Embryonic facial prominence (tissue), 1 donor: ENCODE measurements around the gene ARL17A.
"Not testable (repeated sequence)": the region's sequence is repeated elsewhere in the genome, so short reads cannot be mapped to it uniquely, and the experiment has no call there.

Experiments used
- DNase-seq: peaks from one replicate; pipeline ENCODE4 v3.0.0-alpha.2; 2016; ENCODE audit errors: extremely low spot score

Gene ARL17A

GRCh38 chr17:46579083-46580075 is at the start of gene ARL17A:
TSS of gene ARL17A (minus strand) at chr17:46579691. CDS start at chr17:46576322, 3,369 bp downstream.
- not testable (repeated sequence) for DNase-seq

GRCh38 chr17:46628753-46629436 is 49.4 kb upstream of the ARL17A start:
- DNase-seq, result not testable (repeated sequence)

- not testable (repeated sequence) for DNase-seq
Observed at GRCh38 chr17:46627452-46627851, 48.0 kb upstream of the ARL17A start.

GRCh38 chr17:46624726-46625125 is 45.2 kb upstream of the ARL17A start:
- not testable (repeated sequence) for DNase-seq

- not testable (repeated sequence) for DNase-seq
Observed at GRCh38 chr17:46623790-46624189, 44.3 kb upstream of the ARL17A start.

GRCh38 chr17:46618975-46619374 is 39.5 kb upstream of the ARL17A start:
- not testable (repeated sequence) for DNase-seq

GRCh38 chr17:46617121-46617520 is 37.6 kb upstream of the ARL17A start:
- DNase-seq, result not testable (repeated sequence)

GRCh38 chr17:46613876-46614275 is 34.4 kb upstream of the ARL17A start:
- DNase-seq, result not testable (repeated sequence)

- not testable (repeated sequence) for DNase-seq
Observed at GRCh38 chr17:46611304-46611703, 31.8 kb upstream of the ARL17A start.

- DNase-seq, result not testable (repeated sequence)
Observed at GRCh38 chr17:46603125-46603524, 23.6 kb upstream of the ARL17A start.

GRCh38 chr17:46600767-46601166 is 21.3 kb upstream of the ARL17A start:
- DNase-seq, result not testable (repeated sequence)

- DNase-seq, result not testable (repeated sequence)
Observed at GRCh38 chr17:46598344-46598931, 18.9 kb upstream of the ARL17A start.

- DNase-seq, result not testable (repeated sequence)
Observed at GRCh38 chr17:46591332-46591731, 11.8 kb upstream of the ARL17A start.

GRCh38 chr17:46590157-46591146 is 11.0 kb upstream of the ARL17A start, which contains the start of gene NSF:
TSS of gene NSF (plus strand) at chr17:46590669. CDS start at chr17:46590776, 107 bp downstream.
- DNase-seq, result not testable (repeated sequence)

- DNase-seq, result not testable (repeated sequence)
Observed at GRCh38 chr17:46585444-46585843, 6.0 kb upstream of the ARL17A start.

- DNase-seq, result not testable (repeated sequence)
Observed at GRCh38 chr17:46580082-46580481, 591 bp upstream of the ARL17A start.

GRCh38 chr17:46571796-46572195 is 7.7 kb downstream of the ARL17A start:
- DNase-seq, result not testable (repeated sequence)

- DNase-seq, result not testable (repeated sequence)
Observed at GRCh38 chr17:46566980-46567379, 12.5 kb downstream of the ARL17A start.

GRCh38 chr17:46566284-46566683 is 13.2 kb downstream of the ARL17A start:
- DNase-seq, result not testable (repeated sequence)

GRCh38 chr17:46560048-46560447 is 19.4 kb downstream of the ARL17A start:
- DNase-seq, result not testable (repeated sequence)
